Measurements from ENCODE around the gene SLC33A1.

The SLC33A1 gene

DNA sequence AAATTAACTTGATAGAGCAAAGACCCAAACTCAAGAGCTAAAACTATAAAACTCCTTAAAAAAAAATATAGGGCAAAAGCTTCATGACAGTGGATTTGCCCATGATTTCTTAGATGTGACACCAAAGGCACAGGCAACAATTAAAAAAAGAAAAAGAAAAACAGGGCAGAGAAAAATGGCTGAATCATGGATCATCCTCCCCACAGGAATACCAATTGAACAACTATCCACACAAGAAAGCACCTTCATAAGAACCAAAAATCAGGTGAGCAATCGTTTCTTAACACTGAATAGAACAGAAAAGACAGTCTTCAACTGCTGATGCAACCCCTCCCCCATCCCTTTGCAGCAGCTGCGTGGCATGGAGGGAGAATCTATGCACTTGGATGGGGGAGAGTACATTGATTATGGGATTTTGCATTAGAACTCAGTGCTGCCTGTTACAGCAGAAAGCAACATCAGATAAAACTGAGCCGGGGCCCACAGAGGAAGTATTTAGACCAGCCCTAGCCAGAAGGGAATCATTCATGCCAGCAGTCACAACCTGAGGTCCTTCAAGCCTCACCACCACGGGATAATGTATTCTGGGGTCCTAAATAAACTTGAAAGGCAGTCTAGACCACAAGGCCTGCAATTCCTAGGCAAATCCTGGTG is 63.8 kb downstream of the SLC33A1 start:
- no peak for DNase-seq (ENCODE audit: low read depth)

DNA sequence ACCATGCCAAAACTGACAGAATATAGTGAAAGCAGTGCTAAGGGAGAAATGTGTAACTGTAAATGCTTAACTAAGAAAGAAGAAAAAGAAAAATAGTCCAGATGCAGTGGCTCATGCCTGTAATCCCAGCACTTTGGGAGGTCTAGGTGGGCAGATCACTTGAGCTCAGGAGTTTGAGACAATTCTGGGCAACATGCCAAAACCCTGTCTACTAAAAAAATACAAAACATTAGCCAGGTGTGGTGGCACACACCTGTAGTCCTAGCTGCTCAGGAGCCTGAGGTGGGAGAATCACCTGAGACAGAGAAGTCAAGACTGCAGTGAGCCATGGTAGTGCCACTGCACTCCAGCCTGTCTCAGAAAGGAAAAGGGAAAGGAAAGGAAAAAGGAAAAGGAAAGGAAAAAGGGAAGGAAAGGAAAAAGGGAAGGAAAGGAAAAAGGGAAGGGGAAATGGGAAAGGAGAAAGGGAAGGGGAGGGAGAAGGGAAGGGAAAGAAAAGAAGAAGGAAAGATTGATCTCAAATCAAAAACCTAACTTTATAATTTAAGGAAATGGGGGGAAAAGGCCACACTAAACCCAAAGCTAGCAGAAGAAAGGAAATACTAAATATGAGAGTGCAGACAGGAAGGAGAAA is 68.4 kb downstream of the SLC33A1 start:
- no peak for DNase-seq (ENCODE audit: low read depth)

DNA sequence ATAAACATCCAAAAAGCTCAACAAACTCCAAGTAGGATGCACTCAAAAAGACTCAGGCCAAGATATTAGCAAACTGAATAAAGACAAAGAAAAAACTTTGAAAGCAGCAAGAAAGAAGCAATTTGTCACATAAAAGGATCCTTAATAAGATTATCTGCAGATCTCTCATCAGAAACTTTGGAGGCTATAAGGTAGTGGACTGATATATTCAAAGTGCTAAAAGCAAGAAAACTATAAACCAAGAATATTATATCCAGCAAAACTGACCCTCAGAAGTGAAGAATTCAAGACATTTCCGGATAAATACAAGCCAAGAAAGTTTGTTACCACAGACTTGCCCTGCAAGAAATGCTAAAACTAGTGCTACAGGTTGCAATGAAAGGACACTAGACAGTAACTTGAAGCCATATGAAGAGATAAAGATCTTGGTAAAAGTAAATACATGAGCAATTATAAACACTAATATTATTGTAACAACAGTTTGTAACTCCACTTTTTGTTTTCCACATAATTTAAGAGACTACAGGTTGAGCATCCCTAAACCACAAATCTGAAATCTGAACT is 71.8 kb downstream of the SLC33A1 start:
- no peak for DNase-seq (ENCODE audit: low read depth)

DNA sequence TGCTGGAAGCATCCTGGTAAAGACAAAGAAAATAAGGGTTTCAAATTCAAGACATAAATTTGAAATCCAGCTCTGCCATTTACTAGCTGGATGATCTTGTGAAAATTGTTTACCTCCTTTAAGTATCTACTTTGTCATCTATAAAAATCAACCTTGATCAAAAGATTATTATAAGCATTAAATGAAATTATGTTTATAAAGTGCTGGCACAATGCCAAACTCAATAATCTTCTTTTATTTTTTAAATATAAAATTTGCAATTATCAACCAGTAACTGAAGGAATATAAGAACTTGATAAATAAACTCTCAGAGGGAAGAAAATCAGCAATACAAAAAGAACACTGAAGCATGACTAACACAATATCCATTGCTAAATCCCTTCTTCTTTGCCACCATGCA is 73.9 kb downstream of the SLC33A1 start:
- DNase-seq (ENCODE audit: low read depth): no peak

DNA sequence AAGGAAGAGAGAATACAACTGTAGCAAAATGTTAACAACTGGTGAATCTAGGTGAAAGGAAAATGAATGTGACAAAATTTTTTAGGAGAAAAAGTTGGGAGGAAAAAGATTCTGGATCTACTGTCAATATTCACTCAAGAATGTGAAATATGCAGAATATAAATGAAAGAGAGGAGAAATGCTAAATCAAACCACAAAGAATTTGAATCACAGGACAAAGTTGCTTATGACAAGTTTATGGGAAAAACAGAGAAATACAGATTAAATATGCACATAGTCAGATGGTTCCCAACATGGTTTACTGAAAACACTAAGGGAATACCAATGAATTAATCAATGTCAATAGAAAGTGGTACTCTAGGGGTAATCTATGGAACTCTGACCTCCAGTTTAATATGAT is 75.8 kb downstream of the SLC33A1 start:
- no peak for DNase-seq (ENCODE audit: low read depth)

DNA sequence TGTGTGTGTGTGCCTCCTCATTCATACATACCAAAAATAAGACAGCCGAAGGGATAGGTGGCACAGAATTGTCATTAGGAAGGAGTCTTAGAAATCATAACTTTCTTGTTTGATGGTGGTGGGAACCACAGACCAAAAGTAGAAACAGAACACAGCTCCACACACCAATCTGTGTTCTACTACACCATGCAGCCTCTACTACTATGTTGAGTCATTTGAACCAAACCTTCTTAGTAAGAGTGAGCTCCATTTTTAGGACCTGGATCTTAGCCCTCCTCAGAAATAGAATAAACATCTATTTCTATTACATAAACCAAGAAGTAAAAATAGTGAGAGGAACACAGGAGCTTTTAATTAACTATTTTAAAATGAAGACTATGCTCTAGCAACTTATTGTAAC is 81.4 kb downstream of the SLC33A1 start:
- DNase-seq (ENCODE audit: low read depth): no peak

DNA sequence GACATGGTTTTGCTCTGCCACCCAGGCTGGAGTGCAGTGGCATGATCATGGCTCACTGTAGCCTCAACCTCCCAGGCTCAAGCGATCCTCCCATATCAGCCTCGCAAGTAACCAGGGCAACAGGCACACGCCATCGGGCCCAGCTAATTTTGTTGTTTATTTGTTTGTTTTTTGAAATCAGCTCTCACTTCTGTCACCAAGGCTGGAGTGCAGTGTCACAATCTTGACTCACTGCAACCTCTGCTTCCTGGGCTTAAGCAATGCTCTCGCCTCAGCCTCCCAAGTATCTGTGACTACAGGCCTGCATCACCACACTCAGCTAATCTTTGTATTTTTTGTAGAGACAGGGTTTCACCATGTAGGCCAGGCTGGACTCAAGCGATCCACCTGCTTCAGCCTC is 83.1 kb downstream of the SLC33A1 start:
- no peak for DNase-seq (ENCODE audit: low read depth)

All from stimulated activated CD8-positive, alpha-beta memory T cell treated with anti-CD3 and anti-CD28 coated beads, Interleukin-4, amount 100 ng/mL, for 24 hours (primary cell).